A673 (cell line): ENCODE data around the gene AP2A1. TPM values are rescaled to one million over a fixed set of nuclear protein-coding genes. Genes with fewer than 3 reads are reported as not detected.

ENCODE experiments used
- BruUV-seq: library from RNA; stranded (reverse); fragments of 400-500 nt; replicated peaks from 2 replicates; lab custom pipeline; 2021; lab: Mats Ljungman, UMichigan
- CTCF ChIA-PET: fragments of 300-600 bp; sonication (Branson Sonifier 250); formaldehyde crosslinking; loops from one replicate; lab custom pipeline; 2022; ENCODE audit warnings: antibody characterized with exemption; lab: Charles Lee
- POLR2A ChIA-PET: fragments of 300-600 bp; sonication (Branson Sonifier 250); formaldehyde crosslinking; loops from one replicate; lab custom pipeline; 2022; ENCODE audit warnings: antibody characterized with exemption; ENCODE audit not compliant: low non-redundant PET; lab: Charles Lee
- DNase-seq: peaks from one replicate; pipeline ENCODE4 v3.0.0-alpha.2; 2015; ENCODE audit warnings: low spot score
- H3K27ac ChIP-seq: fragments of 200-600 bp; sonication (generic); 2 replicates; pipeline ENCODE4 v1.5.1; 2016; ENCODE audit warnings: mixed run types, low read depth, mild to moderate bottlenecking, mixed read lengths, antibody characterized with exemption, low read length; ENCODE audit not compliant: poor library complexity, severe bottlenecking
- H3K27me3 ChIP-seq: fragments of 200-600 bp; sonication (generic); replicated peaks from 2 replicates; pipeline ENCODE4 v1.6.1; 2017; ENCODE audit warnings: mixed run types, low read depth, mild to moderate bottlenecking, mixed read lengths, antibody characterized with exemption, low read length; ENCODE audit not compliant: insufficient read depth, poor library complexity
- H3K36me3 ChIP-seq: fragments of 200-600 bp; sonication (generic); 2 replicates; pipeline ENCODE4 v1.6.1; 2016; ENCODE audit warnings: mixed run types, mild to moderate bottlenecking, mixed read lengths, antibody characterized with exemption, low read length; ENCODE audit not compliant: insufficient read depth, poor library complexity, severe bottlenecking
- H3K4me1 ChIP-seq: fragments of 200-600 bp; sonication (generic); 2 replicates; pipeline ENCODE4 v1.6.1; 2017; ENCODE audit warnings: mixed run types, mild to moderate bottlenecking, mixed read lengths, antibody characterized with exemption, low read length; ENCODE audit not compliant: insufficient read depth, poor library complexity, severe bottlenecking
- H3K4me3 ChIP-seq: fragments of 200-600 bp; sonication (generic); 2 replicates; pipeline ENCODE4 v1.5.1; 2016; ENCODE audit warnings: low read depth, mixed run types, mild to moderate bottlenecking, mixed read lengths, low read length; ENCODE audit not compliant: poor library complexity, severe bottlenecking
- H3K9me3 ChIP-seq: fragments of 200-600 bp; sonication (generic); 2 replicates; pipeline ENCODE4 v1.6.1; 2016; ENCODE audit warnings: mixed run types, low read depth, mild to moderate bottlenecking, mixed read lengths, antibody characterized with exemption, low read length; ENCODE audit not compliant: poor library complexity, severe bottlenecking
- EZH2 ChIP-seq: fragments of 200-600 bp; sonication (generic); IDR thresholded peaks from 2 replicates; pipeline ENCODE4 v1.6.1; 2017; ENCODE audit warnings: borderline replicate concordance, low read depth, mild to moderate bottlenecking, mixed read lengths, antibody characterized with exemption, low read length; ENCODE audit not compliant: poor library complexity, severe bottlenecking
- intact Hi-C: fragments of 100-400 bp; cut with micrococcal nuclease; formaldehyde crosslinking; loops from one replicate; pipeline ENCODE4 v1.10.0; 2022; ENCODE audit not compliant: unreplicated experiment
- total RNA-seq: library from RNA; stranded (reverse); gene quantifications from 2 replicates; pipeline ENCODE4 v1.2.3, GENCODE V29; 2021
- TF ChIP-seq, protein P1 (sequence below): fragments of 300-800, 200-600 bp; sonication (generic); conservative IDR thresholded peaks from 2 replicates; pipeline ENCODE4 v1.5.1; 2017; ENCODE audit warnings: low read depth, mild to moderate bottlenecking, antibody characterized with exemption, low read length, moderate library complexity, mixed read lengths

The AP2A1 gene
- total RNA-seq, 1 experiment from 2014 or later = 80.1 TPM

DNA sequence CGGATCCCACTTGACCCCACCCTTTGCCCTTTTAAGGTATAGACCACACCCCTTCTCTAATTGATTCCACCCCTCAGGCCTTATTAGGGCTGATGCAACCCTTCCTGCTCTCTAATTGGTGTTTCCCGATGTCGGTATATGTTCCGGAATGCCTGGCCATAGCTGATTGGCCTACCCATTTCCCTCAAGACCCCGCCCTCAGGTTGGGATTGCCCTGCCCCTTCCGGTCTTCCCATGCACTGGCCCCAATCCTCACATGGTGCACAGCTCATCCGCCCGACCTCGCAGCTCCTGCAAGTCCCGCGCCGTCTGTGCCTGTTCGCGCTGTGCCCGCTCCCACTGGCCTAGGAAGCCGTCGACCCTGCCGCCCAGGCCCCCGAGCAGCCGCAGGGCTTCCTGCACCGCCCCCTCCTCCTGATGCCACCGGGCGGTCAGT lies 21.8 kb upstream of the AP2A1 start:
- DNase-seq = peak; percentile 44
- H3K4me1 ChIP-seq = no peaks in the 10 kb centered on the region
- ChIA-PET CTCF (no interaction called here), POLR2A (no interaction called here)
- intact Hi-C loops = no loop called here
- H3K27me3 ChIP-seq = no peaks in the 10 kb centered on the region
- no peak overlapping the region for H3K27ac ChIP-seq
- H3K4me3 ChIP-seq = no peak overlapping the region
- no peaks in the 10 kb centered on the region for H3K36me3 ChIP-seq
- no peaks in the 10 kb centered on the region for H3K9me3 ChIP-seq
- no peak for TF ChIP-seq EZH2
- TF ChIP-seq, protein P1, sequence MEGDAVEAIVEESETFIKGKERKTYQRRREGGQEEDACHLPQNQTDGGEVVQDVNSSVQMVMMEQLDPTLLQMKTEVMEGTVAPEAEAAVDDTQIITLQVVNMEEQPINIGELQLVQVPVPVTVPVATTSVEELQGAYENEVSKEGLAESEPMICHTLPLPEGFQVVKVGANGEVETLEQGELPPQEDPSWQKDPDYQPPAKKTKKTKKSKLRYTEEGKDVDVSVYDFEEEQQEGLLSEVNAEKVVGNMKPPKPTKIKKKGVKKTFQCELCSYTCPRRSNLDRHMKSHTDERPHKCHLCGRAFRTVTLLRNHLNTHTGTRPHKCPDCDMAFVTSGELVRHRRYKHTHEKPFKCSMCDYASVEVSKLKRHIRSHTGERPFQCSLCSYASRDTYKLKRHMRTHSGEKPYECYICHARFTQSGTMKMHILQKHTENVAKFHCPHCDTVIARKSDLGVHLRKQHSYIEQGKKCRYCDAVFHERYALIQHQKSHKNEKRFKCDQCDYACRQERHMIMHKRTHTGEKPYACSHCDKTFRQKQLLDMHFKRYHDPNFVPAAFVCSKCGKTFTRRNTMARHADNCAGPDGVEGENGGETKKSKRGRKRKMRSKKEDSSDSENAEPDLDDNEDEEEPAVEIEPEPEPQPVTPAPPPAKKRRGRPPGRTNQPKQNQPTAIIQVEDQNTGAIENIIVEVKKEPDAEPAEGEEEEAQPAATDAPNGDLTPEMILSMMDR = no peak
- BruUV-seq = no TSS peak

DNA sequence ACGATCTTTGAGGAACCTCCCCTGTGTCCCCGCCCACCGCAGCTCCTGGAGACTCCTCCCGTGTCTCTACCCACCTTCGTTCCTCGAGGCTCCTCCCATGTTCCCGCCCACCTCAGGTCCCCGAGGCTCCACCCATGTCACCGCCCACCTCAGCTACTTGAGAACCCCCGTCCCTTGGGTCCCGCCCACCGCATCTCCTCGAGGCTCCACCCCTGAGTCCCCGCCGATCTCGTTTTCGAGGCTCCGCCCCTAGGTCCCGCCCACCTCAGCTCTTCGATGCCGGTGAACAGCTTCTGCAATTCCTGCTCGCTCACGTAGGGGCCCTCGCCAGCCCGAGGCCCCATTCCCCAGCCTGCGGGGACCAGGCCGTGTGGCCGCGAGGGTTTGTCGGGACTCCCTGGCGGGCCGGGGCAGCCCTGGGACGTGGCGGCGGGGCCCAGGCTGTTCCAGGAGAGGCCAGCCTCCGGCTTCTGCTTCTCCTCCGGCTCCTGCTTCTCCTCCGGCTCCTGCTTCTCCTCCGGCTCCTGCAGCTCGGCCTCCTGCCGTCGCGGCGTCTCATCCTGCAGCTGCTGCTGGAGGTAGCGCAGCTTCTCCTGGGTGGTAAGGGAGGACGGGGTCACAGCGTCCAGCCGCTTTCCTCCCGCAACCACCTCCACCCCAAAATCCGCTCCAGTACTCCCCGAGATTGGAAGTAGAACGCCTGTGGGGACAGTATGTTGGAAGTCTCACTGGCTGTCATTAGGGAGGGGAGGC lies 20.4 kb upstream of the AP2A1 start:
- ChIA-PET CTCF (interaction anchor here (0.7 to 1.0 kb wide), 2 partner anchors 15 to 66 kb away, joined by 3 read pairs; no protein-coding TSS in a partner anchor), POLR2A (no interaction called here)
- no peaks in the 10 kb centered on the region for H3K36me3 ChIP-seq
- DNase-seq = peak; percentile 79
- H3K4me3 ChIP-seq = no peak overlapping the region
- no TSS peak for BruUV-seq
- no peaks in the 10 kb centered on the region for H3K9me3 ChIP-seq
- intact Hi-C loops = no loop called here
- H3K27ac ChIP-seq = no peak overlapping the region
- no peaks in the 10 kb centered on the region for H3K27me3 ChIP-seq
- H3K4me1 ChIP-seq = no peaks in the 10 kb centered on the region
- TF ChIP-seq EZH2 = no peak
- TF ChIP-seq, protein P1 = no peak

- no peak overlapping the region for H3K4me3 ChIP-seq
- intact Hi-C loops = no loop called here
- ChIA-PET CTCF (interaction anchor here (0.7 kb wide), 1 partner anchor 59 kb away, joined by 3 read pairs; no protein-coding TSS in a partner anchor), POLR2A (no interaction called here)
- H3K4me1 ChIP-seq = no peaks in the 10 kb centered on the region
- TF ChIP-seq, protein P1 = no peak
- TF ChIP-seq EZH2 = no peak
- no TSS peak for BruUV-seq
- no peak for DNase-seq
- no peaks in the 10 kb centered on the region for H3K27me3 ChIP-seq
- no peak overlapping the region for H3K27ac ChIP-seq
- no peaks in the 10 kb centered on the region for H3K9me3 ChIP-seq
- no peaks in the 10 kb centered on the region for H3K36me3 ChIP-seq
Measured at GRCh38 chr19:49749055-49749716, 17.6 kb upstream of the AP2A1 start.
